ENCODE measurements around the gene MTMR1. TPM values are rescaled to one million over a fixed set of nuclear protein-coding genes. Genes with fewer than 3 reads are reported as not detected.

Gene MTMR1
- total RNA-seq, 4 donors from 2014 or later = 17.3 to 26.1 (median 21.5) TPM

DNA sequence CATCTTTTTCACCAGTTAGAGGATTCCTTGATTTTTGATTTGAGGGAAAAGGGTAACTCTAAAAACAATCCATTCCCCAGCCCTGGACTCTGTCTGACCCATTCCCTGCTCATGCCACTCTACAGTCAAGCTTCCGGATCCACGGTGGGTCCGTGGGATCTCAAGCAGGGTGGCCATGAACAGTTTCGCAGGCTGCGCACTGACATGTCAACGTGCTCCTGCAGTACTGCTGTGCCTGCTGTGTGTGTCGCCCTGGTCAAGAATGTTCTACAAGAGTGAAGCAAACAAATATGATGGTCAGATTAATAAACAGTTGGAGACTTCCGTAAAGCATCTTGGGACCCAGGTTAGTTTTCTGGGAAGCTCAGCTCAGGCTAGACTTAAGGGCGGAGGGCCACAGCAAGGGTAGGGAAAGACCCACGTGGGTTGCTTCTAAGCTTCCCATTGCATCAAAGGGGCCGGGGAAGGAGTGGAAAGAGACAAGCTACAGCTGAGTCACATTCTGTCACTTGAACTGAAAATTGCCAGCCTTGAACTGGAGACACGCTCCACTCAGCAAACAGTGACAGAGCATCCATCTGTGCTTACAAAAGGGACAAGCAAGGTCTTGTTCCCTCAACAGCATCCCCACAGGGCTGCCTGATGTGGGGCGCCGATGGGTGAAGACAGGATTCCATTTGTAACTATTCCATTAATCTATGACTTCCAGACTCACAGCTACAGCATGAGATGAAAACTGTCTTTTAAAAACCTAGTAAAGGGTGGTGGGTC lies 81.8 kb downstream of the MTMR1 start:
- no peak overlapping the region for H3K4me3 ChIP-seq
- ATAC-seq = no peak
- H3K36me3 ChIP-seq = peaks cover 0 to 42% of the 10 kb centered on the region in 2 donors
- 78 to 82% methylated on average over 3 to 6 of the region's 14 CpGs for WGBS, 2 donors (ENCODE audit: low coverage in 1 of 2)
- peaks cover 0 to 10% (median 0%) of the 10 kb centered on the region in 3 donors for H3K4me1 ChIP-seq
- no peak overlapping the region for H3K27ac ChIP-seq
- H3K27me3 ChIP-seq = no peaks in the 10 kb centered on the region
- H3K9me3 ChIP-seq = no peaks in the 10 kb centered on the region
- TF ChIP-seq CTCF (IDR thresholded peaks at IDR 0.05) (no peak), POLR2AphosphoS5 (IDR thresholded peaks at IDR 0.05) (no peak), POLR2A (IDR thresholded peaks at IDR 0.05) (no peak), EP300 (IDR thresholded peaks at IDR 0.05) (no peak)

DNA sequence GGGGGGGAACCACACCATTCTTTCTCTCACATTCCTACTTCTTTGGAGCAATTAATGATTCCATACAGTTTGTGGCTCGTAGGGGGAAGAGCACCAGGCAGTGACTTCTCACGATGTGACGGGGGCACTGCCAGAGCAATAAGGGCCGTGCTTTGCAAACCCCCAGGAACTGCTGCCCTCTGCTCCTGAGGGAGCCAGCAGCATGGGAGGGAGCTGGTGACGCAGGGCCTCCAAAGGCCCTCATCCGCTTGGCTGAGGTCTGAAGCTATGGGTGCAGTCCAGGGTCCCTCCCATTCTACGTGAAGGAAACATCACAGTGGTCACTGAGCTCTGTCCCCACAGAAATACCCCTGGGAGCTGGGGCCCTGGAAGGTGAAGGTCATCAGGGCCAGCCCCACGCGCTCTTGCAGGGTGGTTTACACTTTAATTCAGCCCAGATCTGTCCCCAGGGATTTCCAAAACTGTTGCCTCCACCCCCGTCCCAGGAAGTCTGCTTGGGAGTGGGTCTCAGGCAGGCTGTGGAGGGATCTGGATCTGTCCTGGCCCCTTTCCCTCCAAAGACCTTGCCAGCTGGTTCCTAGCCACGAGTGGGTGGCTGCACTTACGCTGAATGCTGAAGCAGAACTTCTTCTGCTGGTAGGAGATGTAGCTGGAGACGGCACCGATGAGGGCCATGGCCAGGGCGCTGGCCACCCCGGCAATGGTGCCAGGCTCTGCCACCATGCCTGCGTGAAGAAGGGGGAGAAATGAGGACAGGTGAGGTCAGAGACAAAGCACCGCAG lies 82.6 kb downstream of the MTMR1 start:
- no peak overlapping the region for H3K27ac ChIP-seq
- peaks cover 0 to 35% of the 10 kb centered on the region in 2 donors for H3K36me3 ChIP-seq
- peaks cover 0 to 10% (median 0%) of the 10 kb centered on the region in 3 donors for H3K4me1 ChIP-seq
- no peak overlapping the region for H3K4me3 ChIP-seq
- no peaks in the 10 kb centered on the region for H3K27me3 ChIP-seq
- no peak for ATAC-seq
- 89 to 100% methylated on average over 1 to 5 of the region's 18 CpGs for whole genome bisulfite sequencing, 2 donors (ENCODE audit: low coverage in 1 of 2)
- TF ChIP-seq CTCF (IDR thresholded peaks at IDR 0.05) (no peak), EP300 (IDR thresholded peaks at IDR 0.05) (no peak), POLR2A (IDR thresholded peaks at IDR 0.05) (no peak), POLR2AphosphoS5 (IDR thresholded peaks at IDR 0.05) (no peak)
- no peaks in the 10 kb centered on the region for H3K9me3 ChIP-seq

GRCh38 chrX:150777328-150777992 lies 84.3 kb downstream of the MTMR1 start:
- Histone ChIP-seq H3K4me1 (peaks cover 0 to 3% (median 0%) of the 10 kb centered on the region in 3 donors), H3K9me3 (no peaks in the 10 kb centered on the region), H3K4me3 (no peak overlapping the region), H3K27me3 (no peaks in the 10 kb centered on the region), H3K36me3 (peaks cover 0 to 35% of the 10 kb centered on the region in 2 donors), H3K27ac (no peak overlapping the region)
- ATAC-seq = no peak
- WGBS, 2 donors (ENCODE audit: low coverage in 1 of 2) = 61 to 100% methylated on average over 1 to 2 of the region's 18 CpGs
- no peak for TF ChIP-seq EP300 (IDR thresholded peaks at IDR 0.05)
- no peak for TF ChIP-seq POLR2AphosphoS5 (IDR thresholded peaks at IDR 0.05)
- TF ChIP-seq CTCF (IDR thresholded peaks at IDR 0.05) = no peak
- TF ChIP-seq POLR2A (IDR thresholded peaks at IDR 0.05) = no peak

DNA sequence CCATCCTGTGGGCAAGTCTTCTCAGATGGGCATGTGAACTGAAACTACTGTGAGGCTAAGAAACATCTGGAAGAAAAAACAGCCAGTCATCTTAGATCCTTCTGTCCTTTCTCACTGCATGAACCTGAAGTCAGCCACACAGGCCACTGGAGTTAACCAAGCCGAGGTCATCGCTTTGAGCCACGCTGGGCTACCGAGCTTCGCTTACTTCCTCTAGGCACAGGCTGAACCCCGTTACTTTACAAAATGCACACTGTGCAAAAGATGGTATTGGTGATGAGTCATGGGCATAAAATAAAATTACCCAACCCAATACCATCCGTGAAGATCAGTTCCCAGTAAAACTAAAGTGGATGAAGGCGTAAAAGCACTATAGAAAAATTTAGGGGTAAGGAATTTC lies 86.2 kb downstream of the MTMR1 start:
- H3K4me3 ChIP-seq = no peak overlapping the region
- H3K27me3 ChIP-seq = no peaks in the 10 kb centered on the region
- H3K27ac ChIP-seq = no peak overlapping the region
- WGBS, 2 donors (ENCODE audit: low coverage in 1 of 2) = 78% methylated on average over 2 of the region's 8 CpGs; no CpG with 5 or more reads in 1 of the 2 donors
- no peak for ATAC-seq
- no peaks in the 10 kb centered on the region for H3K9me3 ChIP-seq
- no peak for TF ChIP-seq EP300 (IDR thresholded peaks at IDR 0.05)
- TF ChIP-seq CTCF (IDR thresholded peaks at IDR 0.05) = no peak
- TF ChIP-seq POLR2AphosphoS5 (IDR thresholded peaks at IDR 0.05) = no peak
- TF ChIP-seq POLR2A (IDR thresholded peaks at IDR 0.05) = no peak
- H3K4me1 ChIP-seq = no peaks in the 10 kb centered on the region
- peaks cover 0 to 33% of the 10 kb centered on the region in 2 donors for H3K36me3 ChIP-seq
